H1 (cell line): ENCODE results near the gene MYCBPAP. TPM values are rescaled to one million over a fixed set of nuclear protein-coding genes. Genes with fewer than 3 reads are reported as not detected.

Experiments
- CTCF ChIA-PET: fragments of 300-600 bp; sonication (Branson Sonifier 250); formaldehyde crosslinking; loops from one replicate; lab custom pipeline; 2021; ENCODE audit not compliant: partially characterized antibody; lab: Charles Lee
- POLR2A ChIA-PET: fragments of 300-600 bp; sonication (Branson Sonifier 250); formaldehyde crosslinking; loops from one replicate; lab custom pipeline; 2021; ENCODE audit warnings: inconsistent platforms; ENCODE audit not compliant: partially characterized antibody; lab: Charles Lee
- DNase-seq, 2 experiments: peaks; one replicate each; pipeline versions ENCODE4 v3.0.0 to v3.0.0-alpha.2; 2010 to 2022; ENCODE audit warnings: low spot score in 2 of 2, low read depth in 1 of 2, mixed read lengths in 1 of 2
- FAIRE-seq: peaks from 2 replicates; lab custom pipeline; 2011; peaks lifted over from hg19 to GRCh38; lab: Jason Lieb, UNC
- H2AFZ ChIP-seq: 2 replicates; pipeline ENCODE4 v1.8.1; 2012; ENCODE audit warnings: low read length, inconsistent platforms
- H2AK5ac ChIP-seq: 2 replicates; pipeline ENCODE4 v1.6.1; 2013; ENCODE audit warnings: low read depth, low read length
- H2BK120ac ChIP-seq: replicated peaks from 2 replicates; pipeline ENCODE3; 2013; ENCODE audit warnings: low read depth, low read length, inconsistent platforms
- H2BK12ac ChIP-seq: 2 replicates; pipeline ENCODE4 v1.6.1; 2013; ENCODE audit warnings: low read depth, low read length
- H2BK15ac ChIP-seq: 2 replicates; pipeline ENCODE4 v1.6.1; 2013; ENCODE audit warnings: low read length
- H2BK20ac ChIP-seq: 2 replicates; pipeline ENCODE4 v1.6.1; 2013; ENCODE audit warnings: low read length
- H2BK5ac ChIP-seq: 2 replicates; pipeline ENCODE4 v1.6.1; 2013; ENCODE audit warnings: low read depth, low read length
- H3K14ac ChIP-seq: 2 replicates; pipeline ENCODE4 v1.6.1; 2013; ENCODE audit warnings: inconsistent platforms; ENCODE audit not compliant: insufficient read length
- H3K18ac ChIP-seq: 2 replicates; pipeline ENCODE4 v1.6.1; 2013; ENCODE audit warnings: low read length; ENCODE audit errors: extremely low read depth
- H3K23ac ChIP-seq: 2 replicates; pipeline ENCODE4 v1.6.1; 2013; ENCODE audit warnings: inconsistent platforms; ENCODE audit not compliant: insufficient read length
- H3K23me2 ChIP-seq: 2 replicates; pipeline ENCODE4 v1.6.1; 2013; ENCODE audit warnings: low read depth, low read length
- H3K27ac ChIP-seq: 2 replicates; pipeline ENCODE4 v1.6.1; 2011; ENCODE audit warnings: low read depth, low read length, inconsistent platforms
- H3K27me3 ChIP-seq, 4 experiments: replicated peaks in 1 of 4; 1 replicate in 1 of 4; 2 replicates in 3 of 4; pipeline versions ENCODE4 v1.6.1 to v1.8.1; 2011 to 2013; ENCODE audit warnings: low read length in 3 of 4, mild to moderate bottlenecking in 3 of 4, inconsistent platforms in 2 of 4, mixed read lengths in 2 of 4, moderate library complexity in 1 of 4; ENCODE audit not compliant: control insufficient read depth in 3 of 4, insufficient read depth in 3 of 4; ENCODE audit errors: extremely low read depth in 1 of 4
- H3K36me3 ChIP-seq, 4 experiments: 2 replicates each; pipeline versions ENCODE4 v1.6.1 to v1.8.1; 2011 to 2013; ENCODE audit warnings: mild to moderate bottlenecking in 4 of 4, low read length in 3 of 4, moderate library complexity in 2 of 4, control low read depth in 1 of 4, inconsistent platforms in 1 of 4; ENCODE audit not compliant: insufficient read depth in 4 of 4, control insufficient read depth in 2 of 4
- H3K4ac ChIP-seq: replicated peaks from 2 replicates; pipeline ENCODE3; 2013; ENCODE audit warnings: low read length, low read depth, mixed read lengths, inconsistent platforms; ENCODE audit not compliant: insufficient read length
- H3K4me1 ChIP-seq, 4 experiments: replicated peaks in 1 of 4; 1 replicate in 1 of 4; 2 replicates in 3 of 4; pipeline versions ENCODE4 v1.6.1 to v1.8.1; 2011 to 2013; ENCODE audit warnings: low read length in 3 of 4, inconsistent platforms in 2 of 4, mixed read lengths in 1 of 4; ENCODE audit not compliant: insufficient read depth in 4 of 4, control insufficient read depth in 3 of 4
- H3K4me2 ChIP-seq, 2 experiments: 2 replicates each; pipeline versions ENCODE4 v1.6.1 to v1.8.1; 2011 to 2013; ENCODE audit warnings: low read depth in 2 of 2, low read length in 2 of 2, control low read depth in 1 of 2, inconsistent platforms in 1 of 2, mild to moderate bottlenecking in 1 of 2; ENCODE audit not compliant: insufficient read depth in 1 of 2
- H3K4me3 ChIP-seq, 4 experiments: fragments of 200-600, 300-600 bp in 1 of 4; sonication (generic), shearing (Covaris generic), sonication (Bioruptor Twin) in 1 of 4; 2 replicates each; pipeline versions ENCODE4 v1.5.1 to v1.8.1; 2011 to 2016; ENCODE audit warnings: low read length in 4 of 4, low read depth in 3 of 4, control low read depth in 2 of 4, inconsistent platforms in 2 of 4, mild to moderate bottlenecking in 2 of 4, mixed read lengths in 1 of 4, moderate library complexity in 1 of 4; ENCODE audit not compliant: insufficient read depth in 2 of 4; ENCODE audit errors: extremely low read depth in 1 of 4
- H3K56ac ChIP-seq: replicated peaks from 2 replicates; pipeline ENCODE3; 2013; ENCODE audit warnings: low read depth, mild to moderate bottlenecking, mixed read lengths, low read length, inconsistent platforms; ENCODE audit not compliant: insufficient read length
- H3K79me1 ChIP-seq: 2 replicates; pipeline ENCODE4 v1.6.1; 2013; ENCODE audit warnings: low read depth, low read length, control low read depth
- H3K79me2 ChIP-seq, 2 experiments: 2 replicates each; pipeline versions ENCODE4 v1.6.1 to v1.8.1; 2012 to 2013; ENCODE audit warnings: low read length in 2 of 2, mild to moderate bottlenecking in 2 of 2, inconsistent platforms in 1 of 2; ENCODE audit not compliant: insufficient read depth in 2 of 2, control insufficient read depth in 1 of 2
- H3K9ac ChIP-seq, 4 experiments: replicated peaks in 1 of 4; 1 replicate in 1 of 4; 2 replicates in 3 of 4; pipeline versions ENCODE4 v1.6.1 to v1.8.1; 2011 to 2013; ENCODE audit warnings: low read depth in 3 of 4, low read length in 3 of 4, control low read depth in 2 of 4, mild to moderate bottlenecking in 2 of 4, moderate library complexity in 2 of 4, inconsistent platforms in 1 of 4; ENCODE audit errors: extremely low read depth in 1 of 4
- H3K9me3 ChIP-seq, 2 experiments: 2 replicates each; pipeline versions ENCODE4 v1.6.1 to v1.8.1; 2012 to 2013; ENCODE audit warnings: mild to moderate bottlenecking in 2 of 2, moderate library complexity in 2 of 2, control low read depth in 1 of 2, inconsistent platforms in 1 of 2, low read depth in 1 of 2, low read length in 1 of 2, mixed read lengths in 1 of 2; ENCODE audit not compliant: insufficient read depth in 2 of 2
- H4K20me1 ChIP-seq, 2 experiments: replicated peaks in 1 of 2; 2 replicates each; pipeline versions ENCODE3 to v1.8.1; 2011 to 2013; ENCODE audit warnings: inconsistent platforms in 2 of 2, low read length in 2 of 2, mild to moderate bottlenecking in 1 of 2; ENCODE audit not compliant: insufficient read depth in 2 of 2, control insufficient read depth in 1 of 2
- H4K5ac ChIP-seq: 2 replicates; pipeline ENCODE4 v1.6.1; 2013; ENCODE audit warnings: low read length, low read depth, mixed read lengths, inconsistent platforms; ENCODE audit not compliant: insufficient read length
- H4K8ac ChIP-seq: 2 replicates; pipeline ENCODE4 v1.8.0; 2013; ENCODE audit warnings: mild to moderate bottlenecking, moderate library complexity, low read length, inconsistent platforms; ENCODE audit not compliant: insufficient read depth; ENCODE audit errors: extremely low read depth
- H4K91ac ChIP-seq: replicated peaks from 2 replicates; pipeline ENCODE3; 2013; ENCODE audit warnings: low read length, mixed read lengths, inconsistent platforms; ENCODE audit not compliant: insufficient read length
- ATF2 ChIP-seq: IDR thresholded peaks from 2 replicates; pipeline ENCODE4 v1.6.1; 2012; ENCODE audit warnings: low read length, inconsistent platforms
- CBX5 ChIP-seq: fragments of 300-800, 300-1000 bp; sonication (generic); IDR thresholded peaks from 2 replicates; pipeline ENCODE4 v1.7.1; 2016; ENCODE audit warnings: antibody characterized with exemption, low read length, low read depth
- CTCF ChIP-seq, 3 experiments: IDR thresholded peaks; 1 replicate in 2 of 3; 2 replicates in 1 of 3; pipeline versions ENCODE4 v1.5.1 to v1.6.1; 2011; ENCODE audit warnings: low read length in 3 of 3, mild to moderate bottlenecking in 3 of 3, inconsistent platforms in 2 of 3, low read depth in 1 of 3, moderate library complexity in 1 of 3; ENCODE audit not compliant: insufficient read depth in 1 of 3; ENCODE audit errors: control extremely low read depth in 1 of 3
- FOSL1 ChIP-seq: IDR thresholded peaks from 2 replicates; pipeline ENCODE4 v1.6.1; 2011; ENCODE audit warnings: mild to moderate bottlenecking, low read depth, low read length, moderate library complexity; ENCODE audit not compliant: insufficient read depth
- MAX ChIP-seq: IDR thresholded peaks from 2 replicates; pipeline ENCODE4 v1.6.1; 2012; ENCODE audit warnings: inconsistent platforms
- SP2 ChIP-seq: IDR thresholded peaks from 2 replicates; pipeline ENCODE4 v1.6.1; 2012; ENCODE audit warnings: mild to moderate bottlenecking, low read length, inconsistent platforms
- TCF12 ChIP-seq: IDR thresholded peaks from 2 replicates; pipeline ENCODE4 v1.6.1; 2011; ENCODE audit warnings: low read depth, mild to moderate bottlenecking, low read length
- WGBS, 2 experiments: shearing (Covaris generic) in 1 of 2; methylation state at CpG; one replicate each; pipeline versions ENCODE4 v1.1.6 to v1.1.7; 2013 to 2015; ENCODE audit warnings: low lambda C conversion rate in 2 of 2, mixed read lengths in 2 of 2, inconsistent platforms in 1 of 2, low coverage in 1 of 2, missing lambda C conversion rate in 1 of 2; ENCODE audit not compliant: insufficient replicate concordance in 2 of 2, insufficient coverage in 1 of 2, insufficient read length in 1 of 2; ENCODE audit errors: extremely low coverage in 1 of 2, missing lambda C conversion rate in 1 of 2; 5-methylcytosine and 5-hydroxymethylcytosine counted together
- polyA plus RNA-seq, 7 experiments: library from polyadenylated mRNA; depleted of rRNA in 3 of 7; stranded (reverse) in 5 of 7; unstranded in 2 of 7; fragments of >200 nt in 5 of 7; fragments of 200-250 nt in 2 of 7; gene quantifications; 1 replicate in 5 of 7; 2 replicates in 1 of 7; 4 replicates in 1 of 7; pipeline versions ENCODE4 v1.2.1 to v1.2.3, GENCODE V29; 2011 to 2013; ENCODE audit warnings: missing spikeins in 2 of 7, mixed read lengths in 2 of 7
- total RNA-seq: library from RNA; stranded (reverse); fragmentation: NEBNext Ultra II Directional; extraction: Animal tissue kit (Norgen Biotek cat#: 25700); gene quantifications from 2 replicates; pipeline ENCODE4 v1.2.1, GENCODE V29; 2021

Gene MYCBPAP
- total and polyA plus RNA-seq, 2 of the 8 experiments (the other 6 are each of a cell fraction or from before 2014, with no cell fraction given), result 0.89 to 3.3 TPM

GRCh38 chr17:50469671-50470305 lies 38.5 kb upstream of the MYCBPAP start:
- H3K27me3 ChIP-seq, result peaks cover 8 to 39% (median 27%) of the 10 kb centered on the region in 4 experiments; a peak in 6 of 7 replicates
- no peak overlapping the region for H3K9ac ChIP-seq
- H2BK12ac ChIP-seq, result no peak overlapping the region
- H2BK5ac ChIP-seq, result no peak overlapping the region
- H2AK5ac ChIP-seq, result no peak overlapping the region
- H4K91ac ChIP-seq, result no peak overlapping the region
- no peak overlapping the region for H4K5ac ChIP-seq
- POLR2A ChIA-PET, result interaction anchor here (0.7 to 2.4 kb wide), 4 partner anchors 9 to 136 kb away, joined by 3 to 10 read pairs (median 3); partner anchors contain the start of genes LRRC59 and RSAD1
- H3K4me2 ChIP-seq, result peak overlapping the region; percentile 75 to 90; a peak in 3 of 4 replicates
- no peak overlapping the region for H2BK120ac ChIP-seq
- H3K4me1 ChIP-seq, result peaks cover 0 to 17% (median 7%) of the 10 kb centered on the region in 4 experiments; a peak in 6 of 7 replicates
- peaks cover 0 to 8% of the 10 kb centered on the region in 2 experiments for H4K20me1 ChIP-seq
- CTCF ChIA-PET, result interaction anchor here (0.9 to 8.8 kb wide), 4 partner anchors 30 to 157 kb away, joined by 3 to 49 read pairs (median 4); partner anchors contain the start of gene LRRC59
- no peaks in the 10 kb centered on the region for H3K79me1 ChIP-seq
- FAIRE-seq (no peak), DNase-seq (no peak)
- H3K27ac ChIP-seq, result no peak overlapping the region
- H2BK20ac ChIP-seq, result no peak overlapping the region
- H3K36me3 ChIP-seq, result no peaks in the 10 kb centered on the region
- 77% methylated on average over 12 of the region's 19 CpGs; no CpG with 5 or more reads in 1 of the 2 experiments for WGBS, 2 experiments
- H3K79me2 ChIP-seq, result no peaks in the 10 kb centered on the region
- no peak overlapping the region for H3K4ac ChIP-seq
- H2BK15ac ChIP-seq, result no peak overlapping the region
- no peaks in the 10 kb centered on the region for H3K9me3 ChIP-seq
- H3K14ac ChIP-seq, result no peak overlapping the region
- no peak overlapping the region for H2AFZ ChIP-seq
- peaks cover 7% of the 10 kb centered on the region; the same call in 1 of the 2 replicates for H3K23me2 ChIP-seq
- no peak overlapping the region for H3K18ac ChIP-seq
- no peak overlapping the region for H3K56ac ChIP-seq
- no peak overlapping the region for H4K8ac ChIP-seq
- H3K23ac ChIP-seq, result no peak overlapping the region
- H3K4me3 ChIP-seq, result peak overlapping the region in 1 of 4 experiments; percentile 62; a peak in 2 of 8 replicates
- TF ChIP-seq TCF12 (no peak), MAX (no peak), CTCF (IDR thresholded peaks at IDR 0.05; ENCODE audit: control extremely low read depth in 1 of 3, insufficient read depth in 1 of 3, low read depth in 1 of 3, low read length in 3 of 3) (no peak), SP2 (no peak), ATF2 (no peak), CBX5 (no peak), FOSL1 (no peak)
